Sigmoid colon (tissue), 7 donors: Measurements from ENCODE around the gene LRRC57. TPM values are rescaled to one million over a fixed set of nuclear protein-coding genes. Genes with fewer than 3 reads are reported as not detected.

Experiments used
- DNase-seq: peaks from one replicate; pipeline ENCODE4 v3.0.0-alpha.2; 2019
- H3K27ac ChIP-seq, 4 donors: fragments of 200-600 bp; sonication (generic); one replicate each; pipeline ENCODE4 v1.5.1; 2016 to 2019; ENCODE audit warnings: mild to moderate bottlenecking in 1 of 4
- H3K27me3 ChIP-seq, 3 donors: fragments of 200-600 bp; sonication (generic); one replicate each; pipeline ENCODE4 v1.5.1; 2019; ENCODE audit warnings: mild to moderate bottlenecking in 1 of 3
- H3K36me3 ChIP-seq, 4 donors: fragments of 200-600 bp; sonication (generic); one replicate each; pipeline ENCODE4 v1.5.1; 2016 to 2019
- H3K4me1 ChIP-seq, 4 donors: fragments of 200-600 bp; sonication (generic); one replicate each; pipeline ENCODE4 v1.5.1; 2017 to 2019
- H3K4me3 ChIP-seq, 4 donors: fragments of 200-600 bp; sonication (generic); one replicate each; pipeline ENCODE4 v1.5.1; 2017 to 2019; ENCODE audit warnings: mild to moderate bottlenecking in 2 of 4, moderate library complexity in 1 of 4
- H3K9me3 ChIP-seq, 4 donors: fragments of 200-600 bp in 3 of 4; sonication (generic) in 3 of 4; one replicate each; pipeline versions ENCODE4 v1.5.1 to v1.6.1; 2013 to 2019
- EP300 ChIP-seq, 4 donors: sonication (generic); formaldehyde crosslinking; IDR thresholded peaks; one replicate each; pipeline ENCODE4 v1.6.1; 2017; ENCODE audit warnings: antibody characterized with exemption in 4 of 4
- POLR2A ChIP-seq, 2 donors: fragments of 450-650 bp; IDR thresholded peaks; one replicate each; pipeline ENCODE4 v1.6.1; 2016; ENCODE audit warnings: antibody characterized with exemption in 2 of 2, mild to moderate bottlenecking in 2 of 2, moderate library complexity in 2 of 2
- POLR2AphosphoS5 ChIP-seq, 4 donors: sonication (generic); formaldehyde crosslinking; IDR thresholded peaks; one replicate each; pipeline ENCODE4 v1.6.1; 2017; ENCODE audit warnings: antibody characterized with exemption in 4 of 4
- WGBS, 2 donors: extraction: QIAGEN DNeasy Blood & Tissue Kit; methylation state at CpG; one replicate each; pipeline ENCODE4 v1.1.7; 2013; 5-methylcytosine and 5-hydroxymethylcytosine counted together
- intact Hi-C: fragments of 100-400 bp; cut with DNase I; formaldehyde crosslinking; loops from one replicate; pipeline ENCODE4 v1.15.1; 2023
- polyA plus RNA-seq, 3 donors: library from polyadenylated mRNA; stranded (reverse); fragments of 200-250 nt; gene quantifications; one replicate each; pipeline ENCODE4 v1.2.3, GENCODE V29; 2013
- total RNA-seq, 4 donors: library from RNA; depleted of rRNA; stranded (reverse); fragments of >200 nt; gene quantifications; one replicate each; pipeline ENCODE4 v1.1.0, GENCODE V29; 2016
- TF ChIP-seq, protein P1 (sequence below), 4 experiments: fragments of 450-650 bp in 3 of 4; fragments of 200-600 bp in 1 of 4; IDR thresholded peaks; one replicate each; pipeline ENCODE4 v1.5.1; 2016 to 2019; ENCODE audit warnings: antibody characterized with exemption in 4 of 4, mild to moderate bottlenecking in 3 of 4, moderate library complexity in 2 of 4
- donor health status: healthy with polysubstance abuse.
- donor health status: Bipolar disorder and iron deficiency.
- donor health status: healthy.

The LRRC57 gene
- total and polyA plus RNA-seq, 7 donors, result 8.4 to 24.6 (median 11.5) TPM

DNA sequence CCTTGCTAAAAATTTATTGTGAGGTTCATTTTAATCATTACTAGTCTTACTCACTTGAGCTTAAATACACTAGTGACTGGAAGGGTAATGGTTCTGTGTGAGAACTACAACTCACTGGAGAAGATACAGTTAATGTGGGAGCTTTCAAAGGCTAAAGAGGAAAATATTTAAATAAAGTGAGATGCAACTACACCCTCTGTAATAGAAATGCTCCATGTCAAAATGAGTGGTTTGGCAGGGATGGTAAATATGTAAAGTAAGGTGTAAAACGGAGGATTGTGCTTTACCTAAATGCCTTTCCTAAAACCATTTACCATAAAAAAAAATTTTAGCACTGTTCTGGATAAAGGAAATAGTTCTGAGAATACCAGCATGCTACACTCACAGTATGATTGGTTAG, 15.3 kb downstream of the LRRC57 start:
- no peak overlapping the region for H3K27ac ChIP-seq
- no peaks in the 10 kb centered on the region for H3K4me1 ChIP-seq
- no peaks in the 10 kb centered on the region for H3K9me3 ChIP-seq
- intact Hi-C loops, result no loop called here
- WGBS, 2 donors, result 87 to 94% methylated on average over 1 of the region's 1 CpG
- H3K27me3 ChIP-seq, result no peaks in the 10 kb centered on the region
- H3K36me3 ChIP-seq, result peaks cover 0 to 77% (median 3%) of the 10 kb centered on the region in 4 donors
- no peak overlapping the region for H3K4me3 ChIP-seq
- DNase-seq, result no peak
- TF ChIP-seq POLR2A (IDR thresholded peaks at IDR 0.05), result no peak
- TF ChIP-seq POLR2AphosphoS5 (IDR thresholded peaks at IDR 0.05), result no peak
- no peak for TF ChIP-seq EP300 (IDR thresholded peaks at IDR 0.05)
- TF ChIP-seq, protein P1, sequence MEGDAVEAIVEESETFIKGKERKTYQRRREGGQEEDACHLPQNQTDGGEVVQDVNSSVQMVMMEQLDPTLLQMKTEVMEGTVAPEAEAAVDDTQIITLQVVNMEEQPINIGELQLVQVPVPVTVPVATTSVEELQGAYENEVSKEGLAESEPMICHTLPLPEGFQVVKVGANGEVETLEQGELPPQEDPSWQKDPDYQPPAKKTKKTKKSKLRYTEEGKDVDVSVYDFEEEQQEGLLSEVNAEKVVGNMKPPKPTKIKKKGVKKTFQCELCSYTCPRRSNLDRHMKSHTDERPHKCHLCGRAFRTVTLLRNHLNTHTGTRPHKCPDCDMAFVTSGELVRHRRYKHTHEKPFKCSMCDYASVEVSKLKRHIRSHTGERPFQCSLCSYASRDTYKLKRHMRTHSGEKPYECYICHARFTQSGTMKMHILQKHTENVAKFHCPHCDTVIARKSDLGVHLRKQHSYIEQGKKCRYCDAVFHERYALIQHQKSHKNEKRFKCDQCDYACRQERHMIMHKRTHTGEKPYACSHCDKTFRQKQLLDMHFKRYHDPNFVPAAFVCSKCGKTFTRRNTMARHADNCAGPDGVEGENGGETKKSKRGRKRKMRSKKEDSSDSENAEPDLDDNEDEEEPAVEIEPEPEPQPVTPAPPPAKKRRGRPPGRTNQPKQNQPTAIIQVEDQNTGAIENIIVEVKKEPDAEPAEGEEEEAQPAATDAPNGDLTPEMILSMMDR (IDR thresholded peaks at IDR 0.05), result no peak

DNA sequence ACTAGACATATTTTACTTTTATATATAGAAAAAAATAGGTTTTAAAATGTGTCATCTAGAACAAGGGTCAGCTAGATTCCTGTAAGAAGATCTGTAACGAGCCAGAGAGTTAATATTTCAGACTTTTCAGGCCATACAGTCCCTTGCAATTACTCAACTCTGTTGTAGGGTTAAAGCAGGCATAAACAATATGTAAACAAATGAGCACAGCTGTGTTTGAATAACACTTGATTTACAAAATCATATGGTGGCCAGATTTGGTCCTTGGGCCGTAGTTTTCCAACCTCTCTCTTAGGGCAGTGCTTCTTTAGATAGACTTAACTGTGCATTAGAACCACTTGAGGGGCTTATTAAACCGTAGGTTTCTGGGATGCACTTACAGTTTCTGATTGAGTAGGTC, 19.6 kb downstream of the LRRC57 start:
- TF ChIP-seq, protein P1 (IDR thresholded peaks at IDR 0.05), result no peak
- no peak for TF ChIP-seq POLR2AphosphoS5 (IDR thresholded peaks at IDR 0.05)
- TF ChIP-seq POLR2A (IDR thresholded peaks at IDR 0.05), result no peak
- no peak for TF ChIP-seq EP300 (IDR thresholded peaks at IDR 0.05)
- no peak overlapping the region for H3K27ac ChIP-seq
- no peak for DNase-seq
- H3K36me3 ChIP-seq, result peaks cover 0 to 72% (median 4%) of the 10 kb centered on the region in 4 donors
- H3K4me1 ChIP-seq, result no peaks in the 10 kb centered on the region
- no peak overlapping the region for H3K4me3 ChIP-seq
- 82 to 87% methylated on average over 3 of the region's 3 CpGs for WGBS, 2 donors
- intact Hi-C loops, result no loop called here
- H3K27me3 ChIP-seq, result no peaks in the 10 kb centered on the region
- no peaks in the 10 kb centered on the region for H3K9me3 ChIP-seq

DNA sequence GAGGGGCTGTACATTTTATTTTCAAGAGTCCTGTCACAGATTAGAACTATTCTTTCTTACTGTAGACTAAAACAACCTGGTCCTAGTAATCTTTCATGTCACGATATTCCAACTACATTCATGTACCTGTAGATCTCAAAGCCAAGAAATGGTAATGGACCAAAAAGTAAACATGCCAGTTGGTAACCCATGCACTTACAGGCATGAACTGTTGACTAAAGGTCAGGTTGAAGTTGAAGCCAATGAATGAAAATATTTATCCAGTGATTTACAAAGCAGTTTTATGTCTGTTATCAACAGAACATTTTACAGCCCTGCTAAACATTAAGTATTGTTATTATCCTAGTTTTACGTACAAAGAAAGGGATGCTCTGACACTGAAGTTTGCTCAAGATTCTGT, 25.3 kb downstream of the LRRC57 start:
- WGBS, 2 donors, result 19 to 71% methylated on average over 2 of the region's 2 CpGs
- no peaks in the 10 kb centered on the region for H3K9me3 ChIP-seq
- no peak for DNase-seq
- peaks cover 0 to 66% (median 7%) of the 10 kb centered on the region in 4 donors for H3K36me3 ChIP-seq
- TF ChIP-seq POLR2AphosphoS5 (IDR thresholded peaks at IDR 0.05), result no peak
- TF ChIP-seq, protein P1 (IDR thresholded peaks at IDR 0.05), result no peak
- TF ChIP-seq POLR2A (IDR thresholded peaks at IDR 0.05), result no peak
- TF ChIP-seq EP300 (IDR thresholded peaks at IDR 0.05), result no peak
- intact Hi-C loops, result no loop called here
- H3K4me3 ChIP-seq, result no peak overlapping the region
- H3K27ac ChIP-seq, result no peak overlapping the region
- H3K4me1 ChIP-seq, result no peaks in the 10 kb centered on the region
- no peaks in the 10 kb centered on the region for H3K27me3 ChIP-seq

DNA sequence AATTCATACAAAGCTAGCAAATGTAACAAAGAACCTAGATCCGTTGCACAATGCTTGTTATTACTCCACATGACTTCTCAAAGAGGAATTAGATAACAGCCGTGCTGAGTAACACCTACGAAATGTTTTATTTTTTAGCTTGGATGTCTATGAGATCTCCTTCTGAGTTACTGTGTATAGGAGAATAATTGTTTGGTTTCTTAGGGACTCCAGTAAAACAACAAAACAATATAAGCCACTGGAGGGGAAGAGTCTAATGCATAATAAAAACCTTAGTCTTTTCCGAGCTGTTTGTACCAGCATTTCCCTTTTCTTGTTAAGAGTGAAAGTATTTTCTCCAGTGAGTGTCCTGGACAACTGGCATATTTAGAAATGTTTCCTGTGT, 37.6 kb downstream of the LRRC57 start:
- peak overlapping the region in 1 of 4 donors; percentile 8 for H3K4me3 ChIP-seq
- WGBS, 2 donors, result 61 to 81% methylated on average over 4 of the region's 4 CpGs
- intact Hi-C loops, result no loop called here

More for the DNA sequence above, 37.6 kb downstream of the LRRC57 start:
- Histone ChIP-seq H3K36me3 (peaks cover 0 to 29% (median 3%) of the 10 kb centered on the region in 4 donors), H3K27me3 (no peaks in the 10 kb centered on the region), H3K4me1 (peaks cover 0 to 23% (median 19%) of the 10 kb centered on the region in 4 donors), H3K9me3 (no peaks in the 10 kb centered on the region), H3K27ac (peak overlapping the region in 3 of 4 donors; percentile 45 to 60 (median 46))
- no peak for DNase-seq
- TF ChIP-seq, protein P1 (IDR thresholded peaks at IDR 0.05), result no peak
- TF ChIP-seq POLR2AphosphoS5 (IDR thresholded peaks at IDR 0.05), result peak in 1 of 4 donors; percentile 45
